Hepatocyte (in vitro differentiated cells): ENCODE data around the gene SNX1.

Source experiments
- CTCF ChIP-seq: fragments of 200-600 bp; sonication (generic); IDR thresholded peaks from 2 replicates; pipeline ENCODE4 v1.5.1; 2016; ENCODE audit warnings: antibody characterized with exemption, mild to moderate bottlenecking; ENCODE audit not compliant: poor library complexity
- EZH2 ChIP-seq: fragments of 200-600 bp; sonication (generic); IDR thresholded peaks from 2 replicates; pipeline ENCODE4 v1.6.1; 2016; ENCODE audit warnings: antibody characterized with exemption, mild to moderate bottlenecking, borderline replicate concordance
- EZH2phosphoT487 ChIP-seq: fragments of 200-600 bp; sonication (generic); IDR thresholded peaks from one replicate; pipeline ENCODE4 v1.6.1; 2018; ENCODE audit warnings: antibody characterized with exemption, mild to moderate bottlenecking, low read depth, moderate library complexity; ENCODE audit not compliant: unreplicated experiment, severe bottlenecking

- TF ChIP-seq CTCF (no peak), EZH2 (no peak), EZH2phosphoT487 (no peak)
These were observed 27.2 kb downstream of the SNX1 start for GRCh38 chr15:64122936-64123351.
